HG03097 (cell line): ENCODE results near the gene CNDP1.
"Not testable (repeated sequence)": the region's sequence is repeated elsewhere in the genome, so short reads cannot be mapped to it uniquely, and the experiment has no call there.

ENCODE experiments used
- ATAC-seq: cut with Tn5 transposase; IDR thresholded peaks from one replicate; pipeline ENCODE4 v1.9.1; 2021; ENCODE audit not compliant: unreplicated experiment, low FRiP score

CNDP1 gene

DNA sequence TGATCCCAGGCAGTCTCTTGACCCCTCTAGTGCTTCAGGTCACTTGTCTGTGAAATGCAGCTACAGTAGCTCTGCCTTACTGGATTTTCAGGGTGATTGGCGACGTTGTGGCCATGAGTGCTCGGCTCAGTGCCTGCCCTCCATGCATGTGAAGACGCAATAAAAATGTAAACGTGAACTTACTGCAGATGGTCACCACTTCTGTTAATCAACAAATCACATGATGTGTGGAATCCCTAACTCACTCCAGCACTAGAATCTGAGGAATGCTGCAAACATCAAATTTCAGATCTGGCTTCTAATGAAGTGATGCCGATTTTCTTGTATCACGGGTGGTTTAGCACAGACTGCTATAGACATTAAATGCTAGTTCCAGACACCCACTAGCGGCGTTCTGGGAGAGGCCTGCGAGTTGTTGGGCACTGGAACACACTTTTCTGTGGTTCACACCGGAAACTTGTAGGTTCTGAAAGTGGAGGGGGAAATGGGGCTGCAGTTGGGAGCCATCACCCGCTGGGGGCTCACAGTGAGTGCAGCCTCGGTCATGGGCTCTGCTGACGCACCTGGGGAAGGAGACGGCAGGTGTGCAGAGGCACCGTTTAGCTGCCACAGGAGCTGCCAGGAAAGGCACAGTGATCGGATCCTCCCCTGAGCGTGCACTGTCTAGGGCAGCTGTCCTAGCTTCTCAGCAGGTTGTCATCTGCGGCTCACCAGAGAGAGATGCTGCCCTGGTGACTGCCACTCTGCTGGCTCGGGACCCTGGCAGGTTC is 6.5 kb downstream of the CNDP1 start:
- no peak for ATAC-seq

DNA sequence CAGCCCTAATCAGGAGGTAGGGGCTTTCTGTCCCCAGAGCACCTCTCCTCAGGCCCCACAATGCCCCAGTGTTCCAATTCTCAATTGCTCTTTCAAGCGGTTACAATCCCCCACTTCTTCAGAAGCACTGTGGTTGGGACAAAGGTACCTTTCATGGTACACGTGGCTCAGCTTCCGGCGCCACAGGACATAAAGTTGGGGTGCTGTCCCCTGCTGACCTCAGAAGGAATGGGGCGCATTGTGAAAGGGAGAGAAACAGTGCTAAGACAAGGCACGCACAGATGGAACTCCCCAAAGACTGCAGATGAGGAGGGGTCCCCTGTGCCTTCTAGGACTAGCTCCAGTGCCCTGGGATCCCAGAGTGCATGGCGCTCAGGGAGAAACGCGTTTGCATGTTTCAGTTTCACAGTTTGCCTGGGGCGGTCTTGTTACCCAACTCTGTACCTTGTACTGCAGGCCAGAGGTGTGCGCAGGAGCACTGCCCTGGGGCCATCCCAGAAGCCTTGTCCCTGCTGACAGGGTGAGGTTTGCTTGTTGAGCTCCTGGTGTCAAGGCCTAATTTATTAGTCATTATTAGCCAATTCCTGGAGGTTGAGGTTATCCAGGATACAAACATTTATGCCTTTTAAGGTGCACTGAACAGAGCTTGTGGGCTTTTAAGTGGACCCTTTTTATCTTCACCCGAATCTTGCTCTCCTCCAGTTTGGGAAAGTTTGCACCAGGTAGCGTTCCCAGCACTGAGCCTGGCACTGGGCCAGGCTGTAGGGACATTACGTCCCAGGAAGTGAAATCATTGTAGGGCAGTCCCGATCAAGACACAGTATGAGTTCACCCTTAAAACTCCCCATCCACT is 7.6 kb downstream of the CNDP1 start:
- no peak for ATAC-seq

DNA sequence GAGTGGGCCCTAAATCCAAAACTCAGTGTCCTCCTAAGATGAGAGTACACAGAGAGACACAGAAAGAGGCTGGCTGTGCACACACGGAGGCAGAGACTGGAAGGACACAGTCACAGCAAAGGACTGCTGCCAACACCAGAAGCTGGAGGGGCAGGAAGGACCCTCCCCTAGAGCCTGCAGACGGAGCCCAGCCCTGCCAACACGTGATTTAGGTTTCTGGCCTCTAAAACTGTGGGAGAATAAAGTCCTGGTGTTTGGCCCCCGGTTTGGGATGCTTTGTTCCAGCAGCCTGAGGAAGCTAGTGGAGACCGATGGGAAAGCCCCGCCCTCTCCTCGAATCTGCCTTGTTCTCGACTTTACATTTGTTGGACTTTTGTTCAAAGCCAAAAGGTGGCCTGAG is 10.6 kb downstream of the CNDP1 start:
- ATAC-seq = no peak

DNA sequence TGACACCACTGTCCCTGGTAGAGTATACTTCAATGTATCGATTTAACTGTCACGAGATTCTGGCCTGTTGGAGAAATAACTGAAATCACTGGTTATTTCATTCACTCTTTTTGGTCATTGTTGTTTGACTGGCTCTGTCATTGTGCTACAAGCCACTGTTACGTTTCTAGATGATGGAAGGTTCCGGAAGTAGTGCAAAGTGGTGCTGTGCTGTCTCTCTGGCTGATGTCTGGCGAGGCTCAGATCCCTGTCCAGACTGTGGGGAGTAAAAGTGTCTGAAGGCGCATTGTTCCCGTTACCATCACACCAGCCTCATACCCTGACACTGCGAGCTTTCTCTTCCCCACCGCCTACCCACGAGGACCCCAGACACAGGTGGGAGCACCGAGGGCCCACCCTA is 11.7 kb downstream of the CNDP1 start:
- ATAC-seq = no peak

DNA sequence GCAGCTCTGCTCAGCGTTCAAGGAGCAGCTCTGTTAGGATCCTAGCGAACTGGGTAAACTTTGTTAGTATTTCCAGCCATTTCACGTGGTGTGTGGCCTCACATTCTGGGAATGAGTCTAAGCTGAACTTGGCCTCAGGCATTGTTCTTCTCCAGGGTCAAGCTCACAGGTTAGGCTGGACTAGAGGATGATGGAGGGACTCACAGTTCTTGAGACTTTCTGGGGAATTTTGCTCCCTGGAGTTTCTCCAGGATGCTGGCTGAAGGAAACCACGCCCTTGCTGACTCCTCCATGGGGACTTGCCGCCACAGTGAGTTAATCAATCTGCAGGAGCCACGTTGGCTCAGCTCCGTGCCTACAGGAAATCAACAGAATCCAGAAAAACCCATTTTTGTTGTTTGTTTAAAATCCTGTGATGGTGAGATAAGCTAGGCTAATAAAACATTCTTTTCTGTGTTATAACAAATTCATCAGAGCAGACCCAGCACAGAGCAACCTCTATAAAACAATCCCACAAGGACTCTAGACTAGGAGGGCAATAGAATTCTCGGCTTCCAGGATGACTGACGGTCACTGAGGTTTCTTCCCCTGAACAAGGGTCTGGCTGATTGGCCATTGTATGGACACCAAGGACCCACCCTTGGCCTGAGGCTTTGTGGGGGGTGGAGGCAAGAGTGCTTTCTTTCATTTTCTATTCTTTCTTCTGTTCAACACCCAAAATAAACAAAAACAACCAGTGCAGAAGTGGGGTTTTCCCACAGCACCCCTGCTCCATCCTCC is 12.6 kb downstream of the CNDP1 start:
- ATAC-seq = no peak

DNA sequence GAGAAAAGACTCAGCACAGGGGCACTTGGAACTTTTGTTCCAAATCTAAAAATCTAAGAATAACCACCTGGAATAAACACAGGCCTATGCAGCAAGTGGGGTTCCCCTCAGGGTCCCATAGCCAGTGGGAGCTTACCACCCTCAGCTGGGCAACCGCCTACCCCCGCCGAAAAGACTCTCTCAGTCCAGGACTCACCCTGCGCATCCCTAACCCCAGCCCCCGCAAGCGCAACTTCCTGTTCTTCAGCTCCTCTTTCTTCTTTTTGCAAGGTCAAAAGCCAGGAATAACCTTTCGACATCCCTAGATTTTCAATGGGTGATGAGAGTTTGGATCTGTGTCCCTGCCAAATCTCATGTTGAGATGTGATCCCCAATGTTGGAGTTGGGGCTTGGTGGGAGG is 13.6 kb downstream of the CNDP1 start:
- ATAC-seq = no peak

DNA sequence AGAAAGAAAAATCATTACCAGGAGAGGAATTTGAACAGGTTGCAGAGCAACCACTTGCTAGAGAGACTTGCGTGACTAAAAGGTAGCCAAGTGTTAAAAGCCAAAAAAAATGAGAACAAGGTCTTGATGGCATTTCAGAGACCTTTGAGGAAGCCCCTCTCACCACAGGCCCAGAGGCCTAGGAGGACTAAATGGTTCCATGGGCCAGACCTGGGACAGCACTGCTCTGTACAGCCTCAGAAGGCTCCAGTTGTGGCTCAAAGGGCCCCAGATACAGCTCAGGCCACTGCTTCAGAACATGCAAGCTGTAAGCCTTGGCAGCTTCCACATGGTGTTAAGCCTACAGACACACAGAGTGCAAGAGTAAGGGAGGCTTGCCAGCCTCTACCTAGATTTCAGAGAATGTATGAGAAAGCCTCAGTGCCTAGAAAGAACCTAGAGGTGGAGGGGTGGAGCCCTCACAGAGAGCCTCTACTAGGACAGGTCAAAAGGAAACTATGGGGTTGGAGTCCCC is 15.3 kb downstream of the CNDP1 start:
- ATAC-seq = no peak

DNA sequence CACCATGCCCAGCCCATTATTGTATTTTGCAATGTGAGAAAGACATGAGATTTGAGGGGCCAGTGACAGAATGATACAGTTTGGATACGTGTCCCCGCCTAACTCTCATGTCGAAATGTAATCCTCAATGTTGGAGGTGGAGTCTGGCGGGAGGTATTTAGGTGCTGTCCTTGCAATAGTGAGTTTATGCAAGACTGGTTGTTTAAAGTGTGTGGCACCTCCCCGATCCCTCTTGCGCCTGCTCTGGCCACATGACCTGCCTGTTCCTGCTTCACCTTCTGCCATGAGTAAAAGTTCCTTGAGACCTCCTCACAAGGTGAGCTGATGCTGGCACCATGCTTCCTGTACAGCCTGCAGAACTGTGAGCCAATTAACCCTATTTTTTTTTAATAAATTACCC is 16.6 kb downstream of the CNDP1 start:
- ATAC-seq = no peak

DNA sequence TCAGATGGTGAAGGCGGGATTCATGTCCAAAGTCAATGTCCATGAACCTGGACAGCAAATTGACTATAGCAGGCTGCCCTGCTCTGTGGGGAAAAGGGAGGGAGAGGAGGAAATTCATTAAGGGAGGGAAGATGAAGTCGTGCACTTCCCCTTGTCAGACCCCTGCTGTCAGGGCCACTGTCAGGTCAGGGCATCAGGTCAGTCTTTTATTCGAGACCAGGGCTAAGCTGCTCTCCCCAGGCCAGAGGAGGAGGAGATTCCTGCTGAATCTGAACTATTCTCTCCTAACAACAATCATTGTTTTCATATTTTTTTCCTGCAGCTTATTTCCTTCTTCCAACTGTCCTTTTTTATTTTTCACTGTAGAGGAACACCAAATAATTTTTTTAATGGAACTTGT is 17.2 kb downstream of the CNDP1 start:
- no peak for ATAC-seq

DNA sequence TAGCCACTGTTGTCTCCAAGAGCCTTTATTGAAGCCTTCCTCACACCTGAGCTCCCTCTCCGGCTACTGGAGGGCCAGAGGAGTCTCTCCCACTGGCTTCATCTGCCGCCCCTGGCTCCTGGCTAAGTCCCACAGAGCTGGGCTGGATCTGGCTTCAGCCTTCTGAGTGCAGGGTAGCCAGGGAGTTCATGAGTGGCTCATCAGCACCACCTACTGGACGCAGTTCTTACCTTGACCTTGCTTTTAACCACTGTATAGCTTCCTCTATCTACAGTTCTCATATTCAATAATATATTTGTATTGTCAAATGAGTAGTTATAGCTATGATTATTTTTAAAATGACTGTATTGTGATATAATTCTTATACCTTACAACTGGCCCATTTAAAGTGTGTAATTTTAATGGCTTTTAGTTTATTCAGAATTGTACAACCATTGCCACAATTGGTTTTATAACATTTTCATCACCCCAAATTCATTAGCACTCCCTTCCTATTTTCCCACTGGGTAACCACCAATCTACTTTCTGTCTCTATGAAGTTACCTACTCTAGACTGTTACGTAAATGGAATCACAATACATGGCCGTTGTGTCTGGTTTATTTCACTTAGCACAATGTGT is 17.7 kb downstream of the CNDP1 start:
- ATAC-seq = peak; percentile 97

DNA sequence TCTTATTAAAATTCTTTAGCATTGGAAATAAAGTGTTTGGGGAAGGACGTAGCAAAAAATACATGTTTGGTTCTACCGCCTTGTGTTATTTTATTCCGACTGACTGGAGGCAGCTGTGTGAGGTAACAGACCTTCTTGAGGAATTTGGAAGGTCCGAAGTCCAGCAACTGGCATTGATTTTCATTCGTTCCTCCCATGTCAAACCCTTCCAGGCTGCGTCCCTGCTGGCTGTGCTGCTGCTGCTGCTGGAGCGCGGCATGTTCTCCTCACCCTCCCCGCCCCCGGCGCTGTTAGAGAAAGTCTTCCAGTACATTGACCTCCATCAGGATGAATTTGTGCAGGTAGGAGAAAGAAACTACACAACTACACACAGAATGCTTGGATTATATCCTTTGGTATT is 21.8 kb downstream of the CNDP1 start:
- ATAC-seq = no peak

DNA sequence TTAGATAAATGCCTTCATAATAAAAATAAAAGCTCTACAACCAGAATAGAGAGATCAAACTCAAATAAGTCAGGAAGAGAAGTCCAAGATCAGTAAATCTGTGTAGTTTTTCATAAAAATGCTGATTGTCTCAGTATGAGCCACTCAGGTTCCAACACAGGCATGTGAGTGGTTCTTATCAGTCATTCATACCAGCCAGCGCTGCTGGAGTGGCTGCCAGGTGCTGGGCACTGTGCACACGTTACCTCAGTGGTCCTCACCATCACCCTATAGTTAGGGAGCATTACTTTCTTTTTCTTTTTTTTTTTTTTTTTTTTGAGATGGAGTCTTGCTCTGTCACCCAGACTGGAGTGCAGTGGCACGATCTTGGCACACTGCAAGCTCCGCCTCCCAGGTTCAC is 23.8 kb downstream of the CNDP1 start:
- no peak for ATAC-seq

DNA sequence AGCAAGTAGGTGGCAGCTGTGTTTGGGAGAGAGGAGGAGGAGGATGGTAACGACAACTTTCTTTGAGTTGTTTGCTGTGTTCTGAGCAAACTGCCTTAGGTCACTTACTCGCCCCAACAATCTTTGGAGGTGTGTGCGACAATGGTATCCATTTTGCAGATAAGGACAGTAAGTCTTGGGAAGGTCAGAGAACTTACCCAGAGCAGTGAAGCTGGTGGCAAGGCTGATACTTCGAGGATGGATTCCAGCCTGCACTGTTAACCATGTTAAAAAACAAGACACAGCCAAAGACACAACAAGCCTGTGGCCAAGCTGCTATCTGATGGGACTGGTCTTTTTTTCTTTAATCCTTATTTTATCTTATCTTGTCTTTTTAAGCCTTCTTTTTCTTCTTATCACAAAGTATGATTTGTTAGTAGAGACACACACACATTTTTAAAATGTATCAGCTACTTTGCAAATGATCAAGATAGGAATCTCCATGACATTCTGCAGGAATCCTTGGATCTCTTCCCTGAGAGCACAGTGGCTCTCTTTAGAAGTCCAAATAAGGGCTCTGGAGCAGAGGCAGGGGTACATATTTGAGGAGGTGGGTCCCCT is 27.9 kb downstream of the CNDP1 start:
- ATAC-seq = no peak

DNA sequence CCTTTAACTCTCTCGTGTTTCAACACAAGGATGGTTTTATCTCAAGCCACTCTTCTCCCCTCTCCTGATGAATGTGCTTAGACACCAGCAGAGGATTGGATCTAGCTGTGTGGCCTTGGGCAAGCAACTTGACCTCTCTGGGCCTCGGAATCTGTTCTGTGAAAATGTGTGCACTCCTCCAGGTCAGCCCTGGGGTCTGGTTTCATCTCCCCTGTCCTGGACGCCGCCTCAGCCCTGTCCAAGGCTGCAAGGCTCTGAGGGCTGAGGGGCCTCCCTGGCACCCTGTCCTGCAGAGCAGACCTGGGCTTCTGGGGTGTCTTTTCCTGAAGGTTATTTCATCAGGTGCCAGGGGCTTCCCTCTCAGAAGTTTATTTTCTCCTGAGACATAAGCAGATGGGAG is 28.5 kb downstream of the CNDP1 start:
- no peak for ATAC-seq

DNA sequence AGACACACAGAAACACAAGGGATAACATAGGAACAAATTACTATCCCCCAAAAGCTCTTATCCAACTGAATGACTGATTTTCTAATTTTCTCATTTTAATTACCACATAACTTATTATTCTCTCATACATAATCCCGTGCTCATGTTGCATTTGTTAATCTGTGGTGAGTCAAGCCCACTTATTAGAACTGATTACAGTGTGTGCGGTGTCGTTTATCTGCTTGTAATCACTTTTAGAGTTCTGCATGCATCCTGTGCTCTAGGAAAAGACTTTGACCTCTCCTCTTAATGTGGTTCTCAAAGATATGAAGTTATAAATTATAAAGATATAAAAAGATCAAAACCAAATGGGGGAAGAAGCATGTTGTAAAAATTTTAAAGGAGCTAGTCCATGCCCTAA is 29.7 kb downstream of the CNDP1 start:
- ATAC-seq = no peak

DNA sequence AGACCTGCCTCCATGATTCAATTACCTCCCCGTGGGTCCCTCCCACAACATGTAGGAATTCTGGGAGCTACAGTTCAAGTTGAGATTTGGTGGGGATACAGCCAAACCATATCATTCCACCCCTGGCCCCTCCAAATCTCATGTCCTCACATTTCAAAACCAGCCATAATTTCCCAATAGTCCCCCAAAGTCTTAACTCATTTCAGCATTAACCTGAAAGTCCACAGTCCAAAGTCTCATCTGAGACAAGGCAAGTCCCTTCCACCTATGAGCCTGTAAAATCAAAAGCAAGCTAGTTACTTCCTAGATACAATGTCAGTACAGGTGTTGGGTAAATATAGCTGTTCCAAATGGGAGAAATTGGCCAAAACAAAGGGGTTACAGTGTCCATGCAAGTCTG is 30.9 kb downstream of the CNDP1 start:
- not testable (repeated sequence) for ATAC-seq

DNA sequence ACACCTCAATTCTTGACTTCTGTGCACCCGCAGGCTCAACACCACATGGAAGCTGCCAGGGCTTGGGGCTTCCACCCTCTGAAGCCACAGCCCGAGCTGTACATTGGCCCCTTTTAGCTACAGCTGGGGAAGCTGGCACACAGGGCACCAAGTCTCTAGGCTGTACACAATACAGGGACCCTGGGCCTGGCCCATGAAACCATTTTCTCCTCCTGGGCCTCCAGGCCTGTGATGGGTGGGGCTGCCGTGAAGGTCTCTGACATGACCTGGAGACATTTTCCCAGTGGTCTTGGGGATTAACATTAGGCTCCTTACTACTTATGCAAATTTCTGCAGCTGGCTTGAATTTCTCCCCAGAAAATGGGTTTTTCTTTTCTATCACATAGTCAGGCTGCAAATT is 31.7 kb downstream of the CNDP1 start:
- ATAC-seq = not testable (repeated sequence)

DNA sequence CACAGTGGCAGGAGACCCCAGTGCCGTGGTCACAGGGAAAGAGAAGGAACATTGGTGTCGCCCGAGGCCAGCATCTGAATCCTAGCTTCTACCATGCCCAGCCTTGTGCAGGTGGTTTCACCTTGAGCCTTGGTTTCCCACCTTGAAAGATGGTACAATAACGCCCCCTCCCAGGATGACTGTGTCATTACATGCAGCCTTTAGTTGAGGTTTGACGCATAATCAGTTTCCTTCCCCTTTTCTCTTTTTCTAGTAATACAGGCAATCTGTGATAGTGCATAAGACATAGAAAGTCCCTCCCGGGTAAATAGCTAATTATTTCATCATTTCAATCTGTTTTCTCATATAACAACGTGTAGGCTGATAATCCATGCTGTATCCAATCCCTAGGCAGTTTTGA is 33.5 kb downstream of the CNDP1 start:
- ATAC-seq = no peak

DNA sequence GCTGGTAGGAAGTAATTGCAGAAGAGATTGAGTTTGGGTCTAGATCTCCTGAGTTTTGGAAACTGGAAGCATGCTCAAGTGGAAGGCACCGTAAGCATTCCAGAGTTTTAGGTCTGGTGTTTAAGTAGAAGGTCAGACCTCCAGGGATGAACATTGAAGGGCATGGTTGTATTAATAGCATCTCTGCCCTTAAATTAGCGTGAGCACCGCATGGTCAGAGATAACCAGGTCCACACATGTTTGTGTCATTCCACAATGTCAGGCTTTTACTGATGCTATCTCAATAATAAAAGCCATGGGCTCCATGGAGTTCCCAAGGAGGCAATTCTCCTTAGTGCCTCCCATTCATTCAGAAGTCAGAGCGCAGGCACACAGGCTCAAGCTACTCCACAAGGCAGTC is 35.1 kb downstream of the CNDP1 start:
- ATAC-seq = no peak

DNA sequence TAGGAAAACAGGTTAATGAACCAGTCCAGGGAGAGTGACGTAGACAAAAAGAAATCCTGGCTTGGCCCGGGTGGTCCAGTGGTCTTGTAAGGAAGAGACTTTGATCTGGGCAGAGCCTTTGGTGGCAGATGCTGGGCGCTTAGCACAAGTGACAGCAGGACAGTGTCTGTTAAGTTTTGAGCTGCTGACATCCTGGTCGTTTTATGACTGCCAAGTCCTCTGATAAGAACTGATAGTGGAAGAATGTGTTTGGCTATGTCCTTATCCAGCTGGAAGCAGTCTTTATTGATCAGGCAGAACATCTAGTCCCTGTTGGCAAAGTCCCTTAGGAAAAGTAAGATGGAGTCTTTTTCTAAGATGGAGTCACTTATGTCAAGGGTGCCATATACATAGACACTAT is 36.0 kb downstream of the CNDP1 start:
- ATAC-seq = no peak
